Hepatocyte (in vitro differentiated cells): ENCODE results near the gene CELF4.

Source experiments
- CTCF ChIP-seq: fragments of 200-600 bp; sonication (generic); IDR thresholded peaks from 2 replicates; pipeline ENCODE4 v1.5.1; 2016; ENCODE audit warnings: antibody characterized with exemption, mild to moderate bottlenecking; ENCODE audit not compliant: poor library complexity
- EZH2 ChIP-seq: fragments of 200-600 bp; sonication (generic); IDR thresholded peaks from 2 replicates; pipeline ENCODE4 v1.6.1; 2016; ENCODE audit warnings: antibody characterized with exemption, mild to moderate bottlenecking, borderline replicate concordance
- EZH2phosphoT487 ChIP-seq: fragments of 200-600 bp; sonication (generic); IDR thresholded peaks from one replicate; pipeline ENCODE4 v1.6.1; 2018; ENCODE audit warnings: antibody characterized with exemption, mild to moderate bottlenecking, low read depth, moderate library complexity; ENCODE audit not compliant: unreplicated experiment, severe bottlenecking

- no peak for TF ChIP-seq CTCF
- TF ChIP-seq EZH2phosphoT487, result no peak
- no peak for TF ChIP-seq EZH2
These were observed 347.5 kb downstream of the CELF4 start for GRCh38 chr18:37218022-37218590.
